Measurements from ENCODE around the gene TARS1. TPM values are rescaled to one million over a fixed set of nuclear protein-coding genes. Genes with fewer than 3 reads are reported as not detected.

Gene TARS1
- total RNA-seq, 1 experiment from 2014 or later: 201 TPM

DNA sequence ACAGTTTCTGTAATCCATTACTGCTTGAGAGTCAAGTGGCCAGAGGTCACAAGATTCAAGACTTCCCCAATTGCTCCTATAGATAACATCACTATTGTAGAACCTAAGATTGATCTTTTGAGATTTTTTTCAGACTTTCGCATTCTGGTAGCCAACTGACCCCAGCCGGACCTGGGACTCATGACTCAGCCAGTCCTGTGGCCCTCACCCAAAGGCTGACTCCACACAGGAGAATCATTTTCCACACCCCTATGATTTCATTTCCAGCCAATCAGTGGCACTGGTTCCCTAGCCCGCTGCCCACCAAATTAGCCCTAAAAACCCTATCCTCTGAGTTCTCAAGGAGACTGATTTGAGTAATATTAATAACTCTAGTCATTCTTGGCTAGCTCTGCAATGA, 36.2 kb downstream of the TARS1 start:
- CTCF ChIA-PET: no interaction called here

DNA sequence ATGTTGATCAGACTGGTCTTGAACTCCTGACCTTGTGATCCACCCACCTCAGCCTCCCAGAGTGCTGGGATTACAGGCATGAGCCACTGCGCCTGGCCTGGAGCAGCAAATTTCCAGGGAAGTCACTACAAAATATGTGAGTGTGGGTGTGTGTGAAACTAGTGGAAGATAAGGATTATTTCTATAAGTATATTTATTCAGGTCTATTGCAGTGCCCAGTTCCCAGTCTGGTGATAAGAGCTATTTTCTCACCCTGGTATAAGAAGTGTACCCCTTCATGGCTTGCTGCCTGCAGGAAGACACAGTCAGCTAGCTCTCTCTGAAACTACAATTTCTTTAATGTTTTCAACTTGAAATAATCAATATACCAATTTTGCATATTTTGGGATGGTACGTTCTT, 37.1 kb downstream of the TARS1 start:
- H3K27me3 Mint-ChIP-seq (ENCODE audit: unreplicated experiment): no peaks in the 10 kb centered on the region
- no peak overlapping the region for H3K4me3 Mint-ChIP-seq (ENCODE audit: low read depth, unreplicated experiment)
- H3K27ac Mint-ChIP-seq (ENCODE audit: unreplicated experiment): no peak overlapping the region
- peaks cover 3% of the 10 kb centered on the region for H3K9me3 Mint-ChIP-seq (ENCODE audit: low read depth, unreplicated experiment)
- no peaks in the 10 kb centered on the region for H3K4me1 Mint-ChIP-seq (ENCODE audit: low read depth, unreplicated experiment)
- DNase-seq: no peak
- BruUV-seq (replicated peaks): no TSS peak
- CTCF ChIA-PET: interaction anchor here (1.2 to 1.4 kb wide), 2 partner anchors 8 to 492 kb away, joined by 3 read pairs; no protein-coding TSS in a partner anchor
- peaks cover 44% of the 10 kb centered on the region for H3K36me3 Mint-ChIP-seq (ENCODE audit: insufficient read depth, unreplicated experiment)
- TF ChIP-seq CTCF (IDR thresholded peaks at IDR 0.05; ENCODE audit: unreplicated experiment): no peak
- intact Hi-C loops (cut with micrococcal nuclease; ENCODE audit: unreplicated experiment): no loop called here

More for the DNA sequence above, 36.2 kb downstream of the TARS1 start:
- no peak for DNase-seq
- Mint-ChIP-seq H3K27ac (ENCODE audit: unreplicated experiment) (no peak overlapping the region), H3K4me3 (ENCODE audit: low read depth, unreplicated experiment) (no peak overlapping the region), H3K4me1 (ENCODE audit: low read depth, unreplicated experiment) (no peaks in the 10 kb centered on the region), H3K9me3 (ENCODE audit: low read depth, unreplicated experiment) (peaks cover 3% of the 10 kb centered on the region), H3K27me3 (ENCODE audit: unreplicated experiment) (no peaks in the 10 kb centered on the region), H3K36me3 (ENCODE audit: insufficient read depth, unreplicated experiment) (peaks cover 52% of the 10 kb centered on the region)
- intact Hi-C loops (cut with micrococcal nuclease; ENCODE audit: unreplicated experiment): no loop called here
- TF ChIP-seq CTCF (IDR thresholded peaks at IDR 0.05; ENCODE audit: unreplicated experiment): no peak
- BruUV-seq (replicated peaks): no TSS peak

DNA sequence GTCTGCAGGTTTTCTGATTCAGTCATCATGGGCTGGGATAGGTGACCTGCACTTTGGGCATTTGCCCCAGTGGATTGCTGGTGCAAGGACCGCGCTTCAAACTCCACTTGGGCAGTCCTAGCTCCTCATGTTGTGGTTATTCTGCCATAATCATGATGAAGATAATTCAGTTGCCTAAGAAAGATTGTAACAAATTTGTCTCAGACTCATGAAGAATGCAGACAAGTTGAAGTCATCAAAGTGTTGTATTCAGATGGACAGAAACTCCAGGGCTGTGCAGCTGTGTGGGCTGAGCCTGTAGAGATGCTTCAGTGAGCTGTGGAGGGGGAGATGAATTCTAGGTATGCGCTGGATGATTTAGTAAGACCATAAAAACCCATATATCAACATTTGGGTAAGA, 38.5 kb downstream of the TARS1 start:
- TF ChIP-seq CTCF (IDR thresholded peaks at IDR 0.05; ENCODE audit: unreplicated experiment): no peak
- no peak overlapping the region for H3K27ac Mint-ChIP-seq (ENCODE audit: unreplicated experiment)
- H3K27me3 Mint-ChIP-seq (ENCODE audit: unreplicated experiment): no peaks in the 10 kb centered on the region
- peaks cover 35% of the 10 kb centered on the region for H3K36me3 Mint-ChIP-seq (ENCODE audit: insufficient read depth, unreplicated experiment)
- CTCF ChIA-PET: interaction anchor here (1.4 kb wide), 1 partner anchor 491 kb away, joined by 3 read pairs; no protein-coding TSS in a partner anchor
- H3K4me1 Mint-ChIP-seq (ENCODE audit: low read depth, unreplicated experiment): no peaks in the 10 kb centered on the region
- peaks cover 3% of the 10 kb centered on the region for H3K9me3 Mint-ChIP-seq (ENCODE audit: low read depth, unreplicated experiment)
- no TSS peak for BruUV-seq (replicated peaks)
- H3K4me3 Mint-ChIP-seq (ENCODE audit: low read depth, unreplicated experiment): no peak overlapping the region
- intact Hi-C loops (cut with micrococcal nuclease; ENCODE audit: unreplicated experiment): no loop called here
- DNase-seq: no peak

GRCh38 chr5:33480876-33481275, 40.1 kb downstream of the TARS1 start:
- no peaks in the 10 kb centered on the region for H3K27me3 Mint-ChIP-seq (ENCODE audit: unreplicated experiment)
- intact Hi-C loops (cut with micrococcal nuclease; ENCODE audit: unreplicated experiment): no loop called here
- TF ChIP-seq CTCF (IDR thresholded peaks at IDR 0.05; ENCODE audit: unreplicated experiment): no peak
- H3K4me1 Mint-ChIP-seq (ENCODE audit: low read depth, unreplicated experiment): no peaks in the 10 kb centered on the region
- no peak for DNase-seq
- no peaks in the 10 kb centered on the region for H3K9me3 Mint-ChIP-seq (ENCODE audit: low read depth, unreplicated experiment)
- H3K36me3 Mint-ChIP-seq (ENCODE audit: insufficient read depth, unreplicated experiment): peaks cover 22% of the 10 kb centered on the region
- H3K4me3 Mint-ChIP-seq (ENCODE audit: low read depth, unreplicated experiment): no peak overlapping the region
- H3K27ac Mint-ChIP-seq (ENCODE audit: unreplicated experiment): no peak overlapping the region
- no TSS peak for BruUV-seq (replicated peaks)
- CTCF ChIA-PET: no interaction called here
